Adrenal gland (tissue), 12 donors: ENCODE data around the gene ELOVL6. TPM values are rescaled to one million over a fixed set of nuclear protein-coding genes. Genes with fewer than 3 reads are reported as not detected.

Source experiments
- DNase-seq, 7 donors: peaks; one replicate each; pipeline ENCODE4 v3.0.0-alpha.2; 2019 to 2020
- H3K27ac ChIP-seq, 5 donors: fragments of 200-600 bp; sonication (generic) in 4 of 5; 1 replicate in 3 of 5; 2 replicates in 2 of 5; pipeline versions ENCODE4 v1.5.1 to v1.8.0; 2016 to 2020; ENCODE audit warnings: mild to moderate bottlenecking in 1 of 5
- H3K27me3 ChIP-seq: fragments of 200-600 bp; 2 replicates; pipeline ENCODE4 v1.8.0; 2021
- H3K36me3 ChIP-seq, 2 donors: fragments of 200-600 bp; replicated peaks in 1 of 2; 1 replicate in 1 of 2; 2 replicates in 1 of 2; pipeline versions ENCODE4 v1.5.1 to v1.8.0; 2018 to 2022
- H3K4me1 ChIP-seq, 2 donors: fragments of 200-600 bp; replicated peaks in 1 of 2; 1 replicate in 1 of 2; 2 replicates in 1 of 2; pipeline versions ENCODE4 v1.5.1 to v1.8.0; 2018 to 2021
- H3K4me3 ChIP-seq, 4 donors: fragments of 200-600 bp; sonication (generic) in 3 of 4; one replicate each; pipeline ENCODE4 v1.5.1; 2016 to 2018
- H3K9me3 ChIP-seq, 3 donors: fragments of 200-600 bp; sonication (generic) in 1 of 3; replicated peaks in 1 of 3; 1 replicate in 2 of 3; 2 replicates in 1 of 3; pipeline versions ENCODE4 v1.5.1 to v1.8.0; 2016 to 2021
- POLR2A ChIP-seq, 2 donors: fragments of 450-650 bp; IDR thresholded peaks; one replicate each; pipeline ENCODE4 v1.6.1; 2017; ENCODE audit warnings: antibody characterized with exemption in 2 of 2, mild to moderate bottlenecking in 2 of 2, moderate library complexity in 1 of 2
- WGBS, 4 donors: extraction: QIAGEN DNeasy Blood & Tissue Kit in 2 of 4; methylation state at CpG; one replicate each; pipeline versions ENCODE4 v1.1.5 to v1.1.7; 2013 to 2017; 5-methylcytosine and 5-hydroxymethylcytosine counted together
- intact Hi-C, 2 donors: fragments of 100-400 bp; cut with DNase I; formaldehyde crosslinking; loops; one replicate each; pipeline versions ENCODE4 v1.14.1 to v1.15.0; 2022 to 2023
- polyA plus RNA-seq, 3 donors: library from polyadenylated mRNA; stranded (reverse); fragments of 200-250 nt in 2 of 3; fragments of 350-450 nt in 1 of 3; fragmentation: Illumina TruSeq in 1 of 3; extraction: RNeasy Lipid Tissue Mini Kit (QIAGEN cat#74804) in 1 of 3; gene quantifications; one replicate each; pipeline ENCODE4 v1.2.3, GENCODE V29; 2013 to 2014
- total RNA-seq, 9 donors: library from RNA; depleted of rRNA in 4 of 9; stranded (reverse); fragments of >200 nt in 4 of 9; fragments of 120-200 nt in 1 of 9; fragmentation: NEBNext Ultra II Directional in 1 of 9; extraction: Animal tissue kit (Norgen Biotek cat#: 25700) in 1 of 9; gene quantifications; one replicate each; pipeline versions ENCODE4 v1.1.0 to v1.2.4, GENCODE V29; 2013 to 2023
- TF ChIP-seq, protein P1 (sequence below), 6 experiments: fragments of 450-650 bp in 4 of 6; fragments of 200-600 bp in 2 of 6; sonication (generic) in 1 of 6; IDR thresholded peaks; 1 replicate in 5 of 6; 2 replicates in 1 of 6; pipeline versions ENCODE4 v1.5.1 to v1.8.0; 2016 to 2021; ENCODE audit warnings: antibody characterized with exemption in 6 of 6, mild to moderate bottlenecking in 2 of 6, moderate library complexity in 1 of 6
- donor health status: healthy with polysubstance abuse.
- donor health status: Bipolar disorder and iron deficiency.
- donor health status: DM: yes; HTN: yes; CAD: no.
- donor health status: DM: no; HTN: no; CAD: no.
- donor health status: DM: no; HTN: no; CAD: no.
- donor health status: DM: yes; HTN: yes; CAD: no.

Gene ELOVL6
- total and polyA plus RNA-seq, 12 donors = 2.8 to 68.2 (median 16.4) TPM

DNA sequence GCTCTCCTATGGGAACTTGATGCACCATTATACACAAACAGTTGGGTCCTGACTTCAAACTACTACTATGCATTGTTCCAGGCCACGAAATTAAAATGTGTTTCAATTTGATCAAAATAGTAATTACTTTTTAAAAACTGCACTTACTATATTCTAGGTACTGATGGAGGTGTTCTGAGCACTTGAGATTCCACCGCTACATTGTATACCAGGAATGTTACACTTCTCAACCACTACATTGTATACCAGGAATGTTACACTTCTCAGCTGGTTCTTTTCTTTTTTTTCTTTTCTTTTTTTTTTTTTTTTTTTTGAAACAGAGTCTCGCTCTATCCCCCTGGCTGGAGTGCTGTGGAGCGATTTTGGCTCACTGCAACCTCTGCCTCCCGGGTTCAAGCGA is 77.9 kb downstream of the ELOVL6 start:
- Histone ChIP-seq H3K27ac (no peak overlapping the region), H3K9me3 (no peaks in the 10 kb centered on the region), H3K4me1 (peaks cover 0 to 8% of the 10 kb centered on the region in 2 donors), H3K4me3 (no peak overlapping the region), H3K36me3 (no peaks in the 10 kb centered on the region), H3K27me3 (no peaks in the 10 kb centered on the region)
- WGBS, 4 donors = 95 to 96% (median 96%) methylated on average over 6 of the region's 6 CpGs
- TF ChIP-seq, protein P1, sequence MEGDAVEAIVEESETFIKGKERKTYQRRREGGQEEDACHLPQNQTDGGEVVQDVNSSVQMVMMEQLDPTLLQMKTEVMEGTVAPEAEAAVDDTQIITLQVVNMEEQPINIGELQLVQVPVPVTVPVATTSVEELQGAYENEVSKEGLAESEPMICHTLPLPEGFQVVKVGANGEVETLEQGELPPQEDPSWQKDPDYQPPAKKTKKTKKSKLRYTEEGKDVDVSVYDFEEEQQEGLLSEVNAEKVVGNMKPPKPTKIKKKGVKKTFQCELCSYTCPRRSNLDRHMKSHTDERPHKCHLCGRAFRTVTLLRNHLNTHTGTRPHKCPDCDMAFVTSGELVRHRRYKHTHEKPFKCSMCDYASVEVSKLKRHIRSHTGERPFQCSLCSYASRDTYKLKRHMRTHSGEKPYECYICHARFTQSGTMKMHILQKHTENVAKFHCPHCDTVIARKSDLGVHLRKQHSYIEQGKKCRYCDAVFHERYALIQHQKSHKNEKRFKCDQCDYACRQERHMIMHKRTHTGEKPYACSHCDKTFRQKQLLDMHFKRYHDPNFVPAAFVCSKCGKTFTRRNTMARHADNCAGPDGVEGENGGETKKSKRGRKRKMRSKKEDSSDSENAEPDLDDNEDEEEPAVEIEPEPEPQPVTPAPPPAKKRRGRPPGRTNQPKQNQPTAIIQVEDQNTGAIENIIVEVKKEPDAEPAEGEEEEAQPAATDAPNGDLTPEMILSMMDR (IDR thresholded peaks at IDR 0.05) = no peak
- no peak for TF ChIP-seq POLR2A (IDR thresholded peaks at IDR 0.05)
- no peak for DNase-seq
- intact Hi-C loops = no loop called here

DNA sequence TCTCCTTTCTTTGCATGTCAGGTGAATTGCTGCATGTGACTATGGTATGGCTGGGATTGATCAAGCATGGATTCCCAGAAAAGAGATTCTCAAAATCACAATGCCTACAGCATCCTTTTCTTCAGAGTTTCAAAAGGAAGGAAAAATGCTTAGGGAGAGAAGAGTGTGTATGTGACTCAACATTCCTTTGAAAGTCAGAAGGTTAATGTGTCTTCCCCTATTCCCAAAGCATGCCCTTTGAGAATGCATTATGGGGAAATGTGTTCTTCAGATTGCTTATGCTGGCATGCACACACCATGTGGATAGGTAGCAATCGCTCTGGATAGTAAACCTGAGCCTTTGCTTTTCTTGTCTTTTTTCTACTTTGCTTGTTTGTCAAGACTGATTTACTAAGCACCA is 78.5 kb downstream of the ELOVL6 start:
- no peak for DNase-seq
- no peak overlapping the region for H3K4me3 ChIP-seq
- peaks cover 0 to 4% of the 10 kb centered on the region in 2 donors for H3K4me1 ChIP-seq
- no peaks in the 10 kb centered on the region for H3K27me3 ChIP-seq
- no peak overlapping the region for H3K27ac ChIP-seq
- H3K9me3 ChIP-seq = no peaks in the 10 kb centered on the region
- WGBS, 4 donors = 79 to 100% (median 93%) methylated on average over 1 of the region's 1 CpG
- TF ChIP-seq, protein P1 (IDR thresholded peaks at IDR 0.05) = no peak
- TF ChIP-seq POLR2A (IDR thresholded peaks at IDR 0.05) = no peak
- H3K36me3 ChIP-seq = no peaks in the 10 kb centered on the region
- intact Hi-C loops = no loop called here

DNA sequence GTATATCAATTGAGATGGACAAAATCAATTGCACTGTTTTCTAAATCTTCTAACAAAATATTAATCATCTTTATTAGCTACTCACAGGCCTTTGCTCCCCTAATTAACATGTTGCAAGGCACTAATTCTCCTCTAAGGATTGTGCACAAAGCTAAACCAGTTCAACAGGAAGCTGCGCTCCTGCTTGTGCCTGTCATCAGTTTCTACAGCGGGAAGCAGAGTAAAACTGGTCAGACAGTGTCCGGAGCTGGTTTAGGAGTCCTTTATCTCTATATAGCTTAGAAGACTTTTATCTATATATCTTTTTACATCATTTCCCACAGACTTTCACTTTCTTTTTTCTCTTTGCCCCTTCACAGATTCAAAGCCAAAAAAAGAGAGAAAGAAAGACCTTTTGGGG is 79.1 kb downstream of the ELOVL6 start:
- no peak overlapping the region for H3K4me3 ChIP-seq
- H3K36me3 ChIP-seq = no peaks in the 10 kb centered on the region
- intact Hi-C loops = no loop called here
- H3K27ac ChIP-seq = no peak overlapping the region
- no peak for DNase-seq
- H3K9me3 ChIP-seq = no peaks in the 10 kb centered on the region
- no peaks in the 10 kb centered on the region for H3K27me3 ChIP-seq
- H3K4me1 ChIP-seq = no peaks in the 10 kb centered on the region
- 76 to 82% (median 78%) methylated on average over 3 of the region's 3 CpGs for WGBS, 4 donors
- no peak for TF ChIP-seq POLR2A (IDR thresholded peaks at IDR 0.05)
- TF ChIP-seq, protein P1 (IDR thresholded peaks at IDR 0.05) = no peak

DNA sequence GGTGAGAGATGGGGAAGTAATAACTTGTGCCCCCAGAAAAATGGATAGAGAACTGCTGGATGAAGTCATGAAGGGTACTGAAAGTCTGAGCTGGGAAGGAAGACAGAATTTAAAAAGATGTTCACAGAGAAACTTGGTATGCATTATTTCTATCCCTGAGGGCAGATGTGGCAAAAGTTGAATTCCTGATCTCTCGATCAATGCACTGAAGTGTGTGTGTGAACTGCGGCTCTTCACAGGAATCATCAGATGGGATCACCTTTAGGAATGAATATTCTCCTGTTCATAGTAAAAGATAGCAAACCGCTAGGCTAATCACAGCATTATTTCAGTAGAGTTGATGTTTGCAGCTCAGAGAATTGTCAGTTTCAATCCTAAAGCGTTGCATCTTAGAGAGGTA is 86.4 kb downstream of the ELOVL6 start:
- no peak overlapping the region for H3K4me3 ChIP-seq
- intact Hi-C loops = no loop called here
- no peak for DNase-seq
- TF ChIP-seq, protein P1 (IDR thresholded peaks at IDR 0.05) = no peak
- no peak for TF ChIP-seq POLR2A (IDR thresholded peaks at IDR 0.05)
- no peaks in the 10 kb centered on the region for H3K27me3 ChIP-seq
- 83 to 98% (median 96%) methylated on average over 4 of the region's 4 CpGs for WGBS, 4 donors
- H3K4me1 ChIP-seq = peaks cover 0 to 11% of the 10 kb centered on the region in 2 donors
- no peaks in the 10 kb centered on the region for H3K36me3 ChIP-seq
- H3K27ac ChIP-seq = no peak overlapping the region
- no peaks in the 10 kb centered on the region for H3K9me3 ChIP-seq
